Osteoblast (primary cell): ENCODE results near the gene LEF1. TPM values are rescaled to one million over a fixed set of nuclear protein-coding genes. Genes with fewer than 3 reads are reported as not detected.

Source experiments
- DNase-seq: peaks from one replicate; pipeline ENCODE4 v3.0.0; 2011; ENCODE audit warnings: low spot score, mixed read lengths; ENCODE audit not compliant: insufficient read length; ENCODE audit errors: missing footprints
- H2AFZ ChIP-seq: 2 replicates; pipeline ENCODE4 v1.6.0; 2011; ENCODE audit warnings: mild to moderate bottlenecking, low read length
- H3K27ac ChIP-seq: 2 replicates; pipeline ENCODE4 v1.5.1; 2011; ENCODE audit warnings: mild to moderate bottlenecking, low read depth, low read length, moderate library complexity
- H3K27me3 ChIP-seq: 2 replicates; pipeline ENCODE4 v1.6.0; 2012; ENCODE audit warnings: mild to moderate bottlenecking, control low read depth, inconsistent platforms, low read length, moderate library complexity; ENCODE audit not compliant: insufficient read depth
- H3K36me3 ChIP-seq: 2 replicates; pipeline ENCODE4 v1.5.1; 2011; ENCODE audit warnings: mild to moderate bottlenecking, low read length, control low read depth, moderate library complexity; ENCODE audit not compliant: insufficient read depth
- H3K4me1 ChIP-seq: 2 replicates; pipeline ENCODE4 v1.5.1; 2011; ENCODE audit warnings: mild to moderate bottlenecking, low read length, control low read depth, moderate library complexity; ENCODE audit not compliant: insufficient read depth
- H3K4me2 ChIP-seq: 2 replicates; pipeline ENCODE4 v1.6.0; 2011; ENCODE audit warnings: mild to moderate bottlenecking, low read length; ENCODE audit not compliant: insufficient read depth
- H3K4me3 ChIP-seq: fragments of 200-600 bp; sonication (generic); 3 replicates; pipeline ENCODE4 v1.5.1; 2012; ENCODE audit warnings: mild to moderate bottlenecking, low read length, inconsistent platforms; ENCODE audit not compliant: insufficient read depth
- H3K79me2 ChIP-seq: 2 replicates; pipeline ENCODE4 v1.6.0; 2012; ENCODE audit warnings: mild to moderate bottlenecking, low read length, control low read depth, inconsistent platforms; ENCODE audit not compliant: insufficient read depth
- H3K9me3 ChIP-seq: 2 replicates; pipeline ENCODE4 v1.5.1; 2011; ENCODE audit warnings: low read depth, low read length, control low read depth
- H4K20me1 ChIP-seq: 2 replicates; pipeline ENCODE4 v1.6.0; 2012; ENCODE audit warnings: mild to moderate bottlenecking, low read length, control low read depth; ENCODE audit not compliant: insufficient read depth
- total RNA-seq: library from RNA; depleted of rRNA; stranded (reverse); fragments of >200 nt; gene quantifications from 2 replicates; pipeline ENCODE4 v1.2.3, GENCODE V29; 2012
- TF ChIP-seq, protein P1 (sequence below): IDR thresholded peaks from 2 replicates; pipeline ENCODE4 v1.5.1; 2011; ENCODE audit warnings: mild to moderate bottlenecking, low read depth, low read length, moderate library complexity; ENCODE audit errors: extremely low read depth

The LEF1 gene
- total RNA-seq, 1 donor, result 5.8 TPM

DNA sequence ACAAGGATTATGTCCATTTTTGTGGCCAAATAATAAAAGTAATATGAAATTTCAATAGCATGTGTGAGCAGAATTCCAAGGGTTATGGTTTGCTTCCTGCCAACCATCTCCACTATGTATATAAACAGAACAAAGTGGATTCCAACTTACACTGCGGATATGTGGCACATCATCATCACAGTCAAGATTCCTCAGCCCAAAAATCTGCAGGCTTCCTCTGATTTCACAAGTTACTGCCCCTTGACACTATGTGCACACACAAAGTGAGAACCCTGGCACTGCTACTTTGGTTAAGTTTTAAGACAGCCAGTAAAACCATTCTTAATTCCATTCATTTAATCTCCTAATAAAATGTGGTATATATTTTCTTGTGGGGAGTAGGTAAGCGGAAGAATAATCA is 76.4 kb downstream of the LEF1 start:
- Histone ChIP-seq H4K20me1 (no peaks in the 10 kb centered on the region), H3K79me2 (no peaks in the 10 kb centered on the region)

DNA sequence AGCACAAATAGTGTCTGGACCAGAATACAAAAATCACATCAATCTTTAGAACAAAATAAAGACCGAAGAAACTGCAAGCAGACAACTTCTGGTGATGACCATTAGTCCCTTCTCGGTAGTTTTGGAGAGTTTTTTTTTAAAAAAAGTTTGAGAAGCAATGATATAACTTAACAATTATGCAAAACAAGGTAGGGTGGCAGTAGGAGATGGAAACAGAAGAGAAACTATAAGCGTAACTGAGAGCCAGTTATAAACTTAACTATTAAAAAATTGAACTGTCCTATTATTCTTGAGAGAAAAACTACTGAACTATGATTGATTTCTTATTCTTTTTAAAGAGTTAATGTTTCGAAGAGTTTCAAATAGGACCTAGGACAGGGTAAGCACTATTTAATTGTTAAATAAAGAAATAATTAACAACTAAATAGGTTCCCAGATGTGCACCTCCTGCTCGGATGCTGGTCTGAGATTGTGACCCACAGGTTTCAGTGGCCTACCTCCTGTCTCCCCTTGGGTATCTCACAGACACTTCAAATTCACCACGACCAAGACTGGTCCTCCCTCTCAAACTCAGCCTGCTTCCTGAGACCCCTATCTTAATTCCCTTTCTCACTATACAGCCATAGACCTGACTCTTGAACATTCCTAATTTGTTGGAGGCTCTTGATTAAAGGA is 81.3 kb downstream of the LEF1 start:
- no peaks in the 10 kb centered on the region for H3K36me3 ChIP-seq
- H3K79me2 ChIP-seq, result no peaks in the 10 kb centered on the region
- no peak for DNase-seq
- no peaks in the 10 kb centered on the region for H3K9me3 ChIP-seq
- TF ChIP-seq, protein P1, sequence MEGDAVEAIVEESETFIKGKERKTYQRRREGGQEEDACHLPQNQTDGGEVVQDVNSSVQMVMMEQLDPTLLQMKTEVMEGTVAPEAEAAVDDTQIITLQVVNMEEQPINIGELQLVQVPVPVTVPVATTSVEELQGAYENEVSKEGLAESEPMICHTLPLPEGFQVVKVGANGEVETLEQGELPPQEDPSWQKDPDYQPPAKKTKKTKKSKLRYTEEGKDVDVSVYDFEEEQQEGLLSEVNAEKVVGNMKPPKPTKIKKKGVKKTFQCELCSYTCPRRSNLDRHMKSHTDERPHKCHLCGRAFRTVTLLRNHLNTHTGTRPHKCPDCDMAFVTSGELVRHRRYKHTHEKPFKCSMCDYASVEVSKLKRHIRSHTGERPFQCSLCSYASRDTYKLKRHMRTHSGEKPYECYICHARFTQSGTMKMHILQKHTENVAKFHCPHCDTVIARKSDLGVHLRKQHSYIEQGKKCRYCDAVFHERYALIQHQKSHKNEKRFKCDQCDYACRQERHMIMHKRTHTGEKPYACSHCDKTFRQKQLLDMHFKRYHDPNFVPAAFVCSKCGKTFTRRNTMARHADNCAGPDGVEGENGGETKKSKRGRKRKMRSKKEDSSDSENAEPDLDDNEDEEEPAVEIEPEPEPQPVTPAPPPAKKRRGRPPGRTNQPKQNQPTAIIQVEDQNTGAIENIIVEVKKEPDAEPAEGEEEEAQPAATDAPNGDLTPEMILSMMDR, result no peak
- H2AFZ ChIP-seq, result no peak overlapping the region
- no peaks in the 10 kb centered on the region for H4K20me1 ChIP-seq
- no peaks in the 10 kb centered on the region for H3K4me1 ChIP-seq
- no peak overlapping the region for H3K27ac ChIP-seq
- no peak overlapping the region for H3K4me3 ChIP-seq
- H3K27me3 ChIP-seq, result no peaks in the 10 kb centered on the region
- no peak overlapping the region for H3K4me2 ChIP-seq

More for the DNA sequence above, 76.4 kb downstream of the LEF1 start:
- H3K27me3 ChIP-seq, result no peaks in the 10 kb centered on the region
- no peak overlapping the region for H3K4me3 ChIP-seq
- H2AFZ ChIP-seq, result no peak overlapping the region
- no peaks in the 10 kb centered on the region for H3K36me3 ChIP-seq
- DNase-seq, result no peak
- TF ChIP-seq, protein P1, result no peak
- H3K4me2 ChIP-seq, result no peak overlapping the region
- H3K9me3 ChIP-seq, result no peaks in the 10 kb centered on the region
- no peaks in the 10 kb centered on the region for H3K4me1 ChIP-seq
- no peak overlapping the region for H3K27ac ChIP-seq

- H3K27me3 ChIP-seq, result no peaks in the 10 kb centered on the region
- no peak overlapping the region for H3K4me2 ChIP-seq
- no peaks in the 10 kb centered on the region for H4K20me1 ChIP-seq
- no peak for DNase-seq
- no peak overlapping the region for H3K4me3 ChIP-seq
- no peaks in the 10 kb centered on the region for H3K36me3 ChIP-seq
- H3K27ac ChIP-seq, result no peak overlapping the region
- H3K79me2 ChIP-seq, result no peaks in the 10 kb centered on the region
- no peaks in the 10 kb centered on the region for H3K4me1 ChIP-seq
- TF ChIP-seq, protein P1, result no peak
- H2AFZ ChIP-seq, result no peak overlapping the region
- H3K9me3 ChIP-seq, result no peaks in the 10 kb centered on the region
Observed at GRCh38 chr4:108081256-108081655, 87.5 kb downstream of the LEF1 start.

GRCh38 chr4:108080747-108081146 is 88.0 kb downstream of the LEF1 start:
- Histone ChIP-seq H3K4me1 (no peaks in the 10 kb centered on the region), H4K20me1 (no peaks in the 10 kb centered on the region), H3K79me2 (no peaks in the 10 kb centered on the region), H3K4me3 (no peak overlapping the region), H2AFZ (no peak overlapping the region), H3K9me3 (no peaks in the 10 kb centered on the region), H3K27ac (no peak overlapping the region), H3K27me3 (no peaks in the 10 kb centered on the region), H3K4me2 (no peak overlapping the region), H3K36me3 (no peaks in the 10 kb centered on the region)
- DNase-seq, result no peak
- TF ChIP-seq, protein P1, result no peak
